GM12874 (cell line): Measurements from ENCODE around the gene GBE1.

ENCODE experiments used
- CTCF ChIP-seq: IDR thresholded peaks from 2 replicates; pipeline ENCODE4 v1.5.1; 2011; ENCODE audit warnings: low read depth, mild to moderate bottlenecking, control low read depth, low read length, moderate library complexity; ENCODE audit not compliant: insufficient read depth

GBE1 gene

GRCh38 chr3:81788044-81788443 is 26.6 kb upstream of the GBE1 start:
- TF ChIP-seq CTCF: no peak

- no peak for TF ChIP-seq CTCF
These were observed 21.1 kb upstream of the GBE1 start for GRCh38 chr3:81782585-81782984.

GRCh38 chr3:81778678-81779182 is 17.3 kb upstream of the GBE1 start:
- TF ChIP-seq CTCF: no peak

- TF ChIP-seq CTCF: no peak
These were observed 15.2 kb upstream of the GBE1 start for GRCh38 chr3:81776643-81777042.

GRCh38 chr3:81770710-81771109 is 9.3 kb upstream of the GBE1 start:
- TF ChIP-seq CTCF: no peak

GRCh38 chr3:81769299-81769698 is 7.9 kb upstream of the GBE1 start:
- no peak for TF ChIP-seq CTCF

GRCh38 chr3:81765400-81765799 is 4.0 kb upstream of the GBE1 start:
- no peak for TF ChIP-seq CTCF

- no peak for TF ChIP-seq CTCF
These were observed 3.2 kb upstream of the GBE1 start for GRCh38 chr3:81764665-81765064.
